Osteoblast (primary cell): ENCODE measurements around the gene GUCA2B. TPM values are rescaled to one million over a fixed set of nuclear protein-coding genes. Genes with fewer than 3 reads are reported as not detected.

ENCODE experiments used
- DNase-seq: peaks from one replicate; pipeline ENCODE4 v3.0.0; 2011; ENCODE audit warnings: low spot score, mixed read lengths; ENCODE audit not compliant: insufficient read length; ENCODE audit errors: missing footprints
- H2AFZ ChIP-seq: 2 replicates; pipeline ENCODE4 v1.6.0; 2011; ENCODE audit warnings: mild to moderate bottlenecking, low read length
- H3K27ac ChIP-seq: 2 replicates; pipeline ENCODE4 v1.5.1; 2011; ENCODE audit warnings: mild to moderate bottlenecking, low read depth, low read length, moderate library complexity
- H3K27me3 ChIP-seq: 2 replicates; pipeline ENCODE4 v1.6.0; 2012; ENCODE audit warnings: mild to moderate bottlenecking, control low read depth, inconsistent platforms, low read length, moderate library complexity; ENCODE audit not compliant: insufficient read depth
- H3K36me3 ChIP-seq: 2 replicates; pipeline ENCODE4 v1.5.1; 2011; ENCODE audit warnings: mild to moderate bottlenecking, low read length, control low read depth, moderate library complexity; ENCODE audit not compliant: insufficient read depth
- H3K4me1 ChIP-seq: 2 replicates; pipeline ENCODE4 v1.5.1; 2011; ENCODE audit warnings: mild to moderate bottlenecking, low read length, control low read depth, moderate library complexity; ENCODE audit not compliant: insufficient read depth
- H3K4me2 ChIP-seq: 2 replicates; pipeline ENCODE4 v1.6.0; 2011; ENCODE audit warnings: mild to moderate bottlenecking, low read length; ENCODE audit not compliant: insufficient read depth
- H3K4me3 ChIP-seq: fragments of 200-600 bp; sonication (generic); 3 replicates; pipeline ENCODE4 v1.5.1; 2012; ENCODE audit warnings: mild to moderate bottlenecking, low read length, inconsistent platforms; ENCODE audit not compliant: insufficient read depth
- H3K79me2 ChIP-seq: 2 replicates; pipeline ENCODE4 v1.6.0; 2012; ENCODE audit warnings: mild to moderate bottlenecking, low read length, control low read depth, inconsistent platforms; ENCODE audit not compliant: insufficient read depth
- H3K9me3 ChIP-seq: 2 replicates; pipeline ENCODE4 v1.5.1; 2011; ENCODE audit warnings: low read depth, low read length, control low read depth
- H4K20me1 ChIP-seq: 2 replicates; pipeline ENCODE4 v1.6.0; 2012; ENCODE audit warnings: mild to moderate bottlenecking, low read length, control low read depth; ENCODE audit not compliant: insufficient read depth
- total RNA-seq: library from RNA; depleted of rRNA; stranded (reverse); fragments of >200 nt; gene quantifications from 2 replicates; pipeline ENCODE4 v1.2.3, GENCODE V29; 2012
- TF ChIP-seq, protein P1 (sequence below): IDR thresholded peaks from 2 replicates; pipeline ENCODE4 v1.5.1; 2011; ENCODE audit warnings: mild to moderate bottlenecking, low read depth, low read length, moderate library complexity; ENCODE audit errors: extremely low read depth

Gene GUCA2B
- total RNA-seq, 1 donor: not detected

GRCh38 chr1:42162181-42162580, 9.0 kb downstream of the GUCA2B start:
- H3K79me2 ChIP-seq: no peaks in the 10 kb centered on the region
- TF ChIP-seq, protein P1, sequence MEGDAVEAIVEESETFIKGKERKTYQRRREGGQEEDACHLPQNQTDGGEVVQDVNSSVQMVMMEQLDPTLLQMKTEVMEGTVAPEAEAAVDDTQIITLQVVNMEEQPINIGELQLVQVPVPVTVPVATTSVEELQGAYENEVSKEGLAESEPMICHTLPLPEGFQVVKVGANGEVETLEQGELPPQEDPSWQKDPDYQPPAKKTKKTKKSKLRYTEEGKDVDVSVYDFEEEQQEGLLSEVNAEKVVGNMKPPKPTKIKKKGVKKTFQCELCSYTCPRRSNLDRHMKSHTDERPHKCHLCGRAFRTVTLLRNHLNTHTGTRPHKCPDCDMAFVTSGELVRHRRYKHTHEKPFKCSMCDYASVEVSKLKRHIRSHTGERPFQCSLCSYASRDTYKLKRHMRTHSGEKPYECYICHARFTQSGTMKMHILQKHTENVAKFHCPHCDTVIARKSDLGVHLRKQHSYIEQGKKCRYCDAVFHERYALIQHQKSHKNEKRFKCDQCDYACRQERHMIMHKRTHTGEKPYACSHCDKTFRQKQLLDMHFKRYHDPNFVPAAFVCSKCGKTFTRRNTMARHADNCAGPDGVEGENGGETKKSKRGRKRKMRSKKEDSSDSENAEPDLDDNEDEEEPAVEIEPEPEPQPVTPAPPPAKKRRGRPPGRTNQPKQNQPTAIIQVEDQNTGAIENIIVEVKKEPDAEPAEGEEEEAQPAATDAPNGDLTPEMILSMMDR: no peak
- no peak overlapping the region for H3K27ac ChIP-seq
- H2AFZ ChIP-seq: no peak overlapping the region
- peaks cover 11% of the 10 kb centered on the region for H3K9me3 ChIP-seq
- peaks cover 9% of the 10 kb centered on the region for H3K27me3 ChIP-seq
- H4K20me1 ChIP-seq: no peaks in the 10 kb centered on the region
- DNase-seq: no peak
- H3K4me2 ChIP-seq: no peak overlapping the region
- H3K4me3 ChIP-seq: no peak overlapping the region
- H3K4me1 ChIP-seq: no peaks in the 10 kb centered on the region
- no peaks in the 10 kb centered on the region for H3K36me3 ChIP-seq

DNA sequence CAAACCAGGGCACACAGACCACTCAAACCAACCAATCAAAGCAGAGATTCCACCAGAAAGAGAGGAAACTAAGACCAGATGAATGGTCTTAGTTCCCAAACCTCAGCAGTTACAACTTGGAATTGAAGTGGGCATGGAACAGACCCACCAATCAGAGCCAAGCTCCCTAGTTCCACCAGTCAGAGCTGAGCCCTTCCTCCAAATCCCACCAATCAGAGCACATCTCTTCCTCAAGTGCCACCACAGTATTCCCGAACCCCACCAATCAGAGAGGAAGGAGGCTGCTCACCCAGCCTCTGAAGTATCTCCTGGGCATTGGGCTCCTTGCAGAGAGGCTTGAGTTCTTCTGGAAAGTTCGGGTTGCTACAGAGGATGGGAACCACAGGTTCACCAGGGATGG, 9.9 kb downstream of the GUCA2B start:
- Histone ChIP-seq H3K36me3 (no peaks in the 10 kb centered on the region), H3K4me2 (no peak overlapping the region), H3K4me3 (no peak overlapping the region), H2AFZ (no peak overlapping the region), H3K79me2 (no peaks in the 10 kb centered on the region), H3K4me1 (no peaks in the 10 kb centered on the region), H3K27me3 (peaks cover 9% of the 10 kb centered on the region), H3K9me3 (peaks cover 11% of the 10 kb centered on the region), H4K20me1 (no peaks in the 10 kb centered on the region), H3K27ac (no peak overlapping the region)
- DNase-seq: peak; percentile 79
- TF ChIP-seq, protein P1: no peak

DNA sequence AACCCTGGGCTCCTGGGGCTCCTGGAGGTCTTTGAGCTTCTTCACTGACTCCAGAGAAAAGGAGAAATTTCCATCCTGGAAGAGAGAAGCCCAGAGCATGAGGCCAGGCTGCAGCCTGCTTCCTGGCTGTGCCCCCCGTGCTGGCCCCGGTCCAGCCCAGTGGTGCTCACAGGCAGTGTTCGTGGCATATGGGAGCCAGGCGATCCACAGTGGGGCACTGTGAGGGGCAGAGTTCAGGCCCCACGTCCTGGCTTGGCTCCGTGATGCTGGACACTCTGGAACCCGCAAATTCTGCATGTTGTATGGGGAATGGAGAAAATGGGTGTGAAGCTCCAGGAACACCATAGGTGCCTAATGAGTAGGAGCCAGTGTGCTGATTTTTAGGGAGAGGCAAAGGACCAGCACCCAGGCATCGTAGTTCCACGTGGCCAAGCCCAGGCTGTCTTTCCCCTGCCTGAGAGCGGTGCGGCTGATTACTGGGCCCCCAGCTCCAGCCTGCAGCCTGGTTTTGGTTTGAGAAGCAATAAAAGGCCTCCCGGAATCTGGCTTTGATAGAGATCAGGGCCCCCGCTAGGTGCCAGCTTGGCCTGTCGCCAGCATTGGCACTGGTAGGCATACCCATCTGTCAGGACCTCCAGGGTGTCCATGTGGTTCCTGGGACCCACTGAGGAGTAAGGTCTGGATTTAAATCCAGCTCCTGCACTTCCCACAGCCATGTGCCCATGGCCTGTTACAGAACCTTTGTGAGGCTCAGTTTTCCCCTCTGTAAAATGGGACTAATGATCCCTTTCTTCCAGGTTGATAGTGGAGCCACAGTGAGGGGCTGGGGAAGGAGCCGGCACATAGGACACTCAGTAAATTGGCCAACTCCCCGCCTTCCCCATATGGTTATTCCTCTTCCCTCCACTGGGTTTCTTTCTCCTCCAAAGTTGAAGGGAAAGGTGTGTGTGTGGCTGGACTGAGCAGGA, 10.6 kb downstream of the GUCA2B start:
- Histone ChIP-seq H3K4me1 (no peaks in the 10 kb centered on the region), H3K27me3 (peaks cover 9% of the 10 kb centered on the region), H2AFZ (no peak overlapping the region), H3K27ac (no peak overlapping the region), H3K36me3 (no peaks in the 10 kb centered on the region), H3K4me3 (no peak overlapping the region), H4K20me1 (no peaks in the 10 kb centered on the region), H3K4me2 (no peak overlapping the region), H3K79me2 (no peaks in the 10 kb centered on the region), H3K9me3 (peaks cover 11% of the 10 kb centered on the region)
- DNase-seq: peak; percentile 34
- TF ChIP-seq, protein P1: no peak
